GM20000 (cell line): ENCODE data around the gene HPSE.
A peak's percentile ranks its signal among the peaks of the same experiment; 100 is the strongest.

Experiments used
- DNase-seq: peaks from one replicate; pipeline ENCODE4 v3.0.0; 2012; ENCODE audit warnings: low spot score
- TF ChIP-seq, protein P1 (sequence below): IDR thresholded peaks from 2 replicates; pipeline ENCODE4 v1.5.1; 2012; ENCODE audit warnings: mild to moderate bottlenecking, control low read depth; ENCODE audit errors: extremely low read depth, missing control alignments

The HPSE gene

GRCh38 chr4:83255584-83255983 is 79.1 kb downstream of the HPSE start:
- TF ChIP-seq, protein P1, sequence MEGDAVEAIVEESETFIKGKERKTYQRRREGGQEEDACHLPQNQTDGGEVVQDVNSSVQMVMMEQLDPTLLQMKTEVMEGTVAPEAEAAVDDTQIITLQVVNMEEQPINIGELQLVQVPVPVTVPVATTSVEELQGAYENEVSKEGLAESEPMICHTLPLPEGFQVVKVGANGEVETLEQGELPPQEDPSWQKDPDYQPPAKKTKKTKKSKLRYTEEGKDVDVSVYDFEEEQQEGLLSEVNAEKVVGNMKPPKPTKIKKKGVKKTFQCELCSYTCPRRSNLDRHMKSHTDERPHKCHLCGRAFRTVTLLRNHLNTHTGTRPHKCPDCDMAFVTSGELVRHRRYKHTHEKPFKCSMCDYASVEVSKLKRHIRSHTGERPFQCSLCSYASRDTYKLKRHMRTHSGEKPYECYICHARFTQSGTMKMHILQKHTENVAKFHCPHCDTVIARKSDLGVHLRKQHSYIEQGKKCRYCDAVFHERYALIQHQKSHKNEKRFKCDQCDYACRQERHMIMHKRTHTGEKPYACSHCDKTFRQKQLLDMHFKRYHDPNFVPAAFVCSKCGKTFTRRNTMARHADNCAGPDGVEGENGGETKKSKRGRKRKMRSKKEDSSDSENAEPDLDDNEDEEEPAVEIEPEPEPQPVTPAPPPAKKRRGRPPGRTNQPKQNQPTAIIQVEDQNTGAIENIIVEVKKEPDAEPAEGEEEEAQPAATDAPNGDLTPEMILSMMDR, result no peak
- no peak for DNase-seq

DNA sequence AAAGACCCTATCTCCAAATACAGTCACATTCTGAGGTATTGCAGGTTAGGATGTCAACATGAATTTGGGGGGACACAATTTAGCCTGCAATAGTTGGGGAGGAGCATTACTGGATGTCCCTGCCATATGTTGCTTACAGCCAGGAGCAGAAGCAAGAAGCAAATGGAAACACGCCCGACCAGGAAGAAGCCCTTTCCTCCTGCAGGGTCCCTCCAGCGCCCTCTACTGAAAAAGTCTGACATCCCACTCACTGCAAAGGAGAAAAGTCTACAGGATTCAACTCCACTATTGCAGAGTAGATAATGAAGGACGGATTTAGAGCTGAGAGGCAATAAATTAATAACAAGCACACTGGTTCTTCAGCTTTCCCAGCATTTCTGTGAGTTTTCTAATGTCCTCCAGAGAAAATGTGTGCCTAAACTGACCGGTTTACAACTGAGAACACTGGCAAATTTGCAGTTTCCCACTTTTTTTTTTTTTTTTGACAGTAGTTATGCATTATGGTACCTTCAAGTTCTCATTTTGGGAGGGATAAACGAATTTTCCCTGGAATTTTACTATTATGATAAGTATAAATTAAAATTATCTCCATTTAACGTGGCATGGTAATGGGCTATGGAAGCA is 81.8 kb downstream of the HPSE start:
- DNase-seq, result peak; percentile 56
- TF ChIP-seq, protein P1, result peak; percentile 63

- no peak for DNase-seq
- TF ChIP-seq, protein P1, result no peak
Observed at GRCh38 chr4:83251447-83251830, 83.2 kb downstream of the HPSE start.

DNA sequence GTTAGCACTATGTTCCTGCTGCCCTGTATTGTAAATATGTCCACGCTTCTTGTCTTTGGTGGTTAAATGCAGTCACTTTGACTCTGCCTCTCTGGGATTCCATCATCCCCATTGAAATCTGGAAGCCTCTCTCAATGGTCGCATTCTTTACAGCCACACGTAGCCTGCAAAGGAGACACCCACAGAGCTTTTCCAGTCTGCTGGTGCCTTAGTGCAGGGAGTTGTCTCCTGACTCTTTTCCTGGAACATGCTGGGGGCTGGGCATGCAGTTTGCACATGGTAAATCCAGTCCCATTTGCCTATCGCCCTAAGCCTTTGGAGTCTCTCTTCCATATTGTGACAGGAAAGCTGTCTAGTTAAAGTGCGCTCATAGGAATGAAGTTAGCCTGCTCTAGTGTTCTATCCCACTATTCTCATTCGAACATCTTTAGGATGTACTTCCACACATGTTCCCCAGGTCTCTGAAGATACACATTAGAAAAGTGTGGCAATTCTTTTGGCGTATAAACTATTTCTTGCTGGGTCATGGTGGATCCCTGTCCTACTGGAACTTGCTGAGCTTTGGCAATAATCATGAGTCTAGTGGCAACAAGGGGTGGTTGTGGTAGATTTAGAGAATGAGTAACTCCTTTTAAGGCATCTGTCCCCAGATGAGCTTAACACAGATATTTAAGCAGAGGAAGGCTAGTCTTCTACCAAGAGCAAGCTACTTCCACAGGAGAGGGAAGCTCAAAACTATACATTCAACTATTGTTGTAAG is 83.8 kb downstream of the HPSE start:
- no peak for DNase-seq
- TF ChIP-seq, protein P1, result no peak

GRCh38 chr4:83248486-83248885 is 86.2 kb downstream of the HPSE start:
- no peak for DNase-seq
- TF ChIP-seq, protein P1, result no peak

DNA sequence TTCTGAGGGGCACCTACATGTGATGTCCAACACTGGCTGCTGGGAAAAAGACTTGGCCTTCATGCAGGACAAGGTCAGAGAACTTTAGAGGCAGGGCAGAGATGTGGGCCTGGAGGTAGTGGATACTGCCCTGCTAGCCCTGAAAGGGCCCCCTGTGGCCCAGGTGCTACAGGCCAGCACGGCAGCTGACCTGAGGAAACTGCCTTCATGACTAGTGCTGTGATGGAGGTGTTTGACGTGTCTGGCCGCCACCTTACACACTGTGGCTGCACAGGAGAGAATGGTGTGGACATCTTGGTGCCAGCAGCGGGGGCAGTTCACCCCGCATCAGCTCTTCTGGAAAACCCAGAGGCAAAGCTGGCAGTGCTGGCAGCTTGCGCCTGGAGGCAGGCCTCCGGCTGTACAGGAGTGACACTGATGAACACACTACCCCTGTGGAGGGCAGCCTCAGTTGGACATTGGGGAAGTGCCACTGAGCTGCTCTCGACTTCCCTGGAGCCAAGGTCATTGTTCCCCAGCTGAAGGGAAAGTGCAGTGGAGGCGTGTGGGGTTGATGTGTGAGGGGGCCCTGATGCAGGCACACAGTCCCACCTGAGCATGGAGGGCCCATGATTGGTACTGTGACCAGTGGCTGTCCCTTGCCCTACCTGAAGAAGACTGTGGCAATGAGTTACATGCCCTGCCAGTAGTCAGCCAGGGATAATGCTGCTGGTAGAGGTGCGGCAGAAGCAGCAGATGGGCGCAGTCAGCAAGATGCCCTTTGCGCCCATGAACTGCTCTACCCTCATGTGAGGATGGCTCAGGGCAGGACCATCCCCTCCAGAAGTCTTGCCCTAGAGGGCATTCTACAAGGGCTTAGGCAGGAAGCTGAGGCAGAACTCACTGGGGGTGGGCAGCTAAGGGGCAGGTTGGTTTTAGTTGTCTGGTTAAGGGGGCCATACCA is 87.0 kb downstream of the HPSE start:
- no peak for DNase-seq
- TF ChIP-seq, protein P1, result no peak
